ENCODE results near the gene SEMA4G.
A peak's percentile ranks its signal among the peaks of the same experiment; 100 is the strongest.

Gene SEMA4G

GRCh38 chr10:101008823-101009423, 39.6 kb downstream of the SEMA4G start:
- DNase-seq = no peak

GRCh38 chr10:101010329-101010728, 41.0 kb downstream of the SEMA4G start:
- DNase-seq = no peak

GRCh38 chr10:101011517-101012423, 42.5 kb downstream of the SEMA4G start:
- no peak for DNase-seq

DNA sequence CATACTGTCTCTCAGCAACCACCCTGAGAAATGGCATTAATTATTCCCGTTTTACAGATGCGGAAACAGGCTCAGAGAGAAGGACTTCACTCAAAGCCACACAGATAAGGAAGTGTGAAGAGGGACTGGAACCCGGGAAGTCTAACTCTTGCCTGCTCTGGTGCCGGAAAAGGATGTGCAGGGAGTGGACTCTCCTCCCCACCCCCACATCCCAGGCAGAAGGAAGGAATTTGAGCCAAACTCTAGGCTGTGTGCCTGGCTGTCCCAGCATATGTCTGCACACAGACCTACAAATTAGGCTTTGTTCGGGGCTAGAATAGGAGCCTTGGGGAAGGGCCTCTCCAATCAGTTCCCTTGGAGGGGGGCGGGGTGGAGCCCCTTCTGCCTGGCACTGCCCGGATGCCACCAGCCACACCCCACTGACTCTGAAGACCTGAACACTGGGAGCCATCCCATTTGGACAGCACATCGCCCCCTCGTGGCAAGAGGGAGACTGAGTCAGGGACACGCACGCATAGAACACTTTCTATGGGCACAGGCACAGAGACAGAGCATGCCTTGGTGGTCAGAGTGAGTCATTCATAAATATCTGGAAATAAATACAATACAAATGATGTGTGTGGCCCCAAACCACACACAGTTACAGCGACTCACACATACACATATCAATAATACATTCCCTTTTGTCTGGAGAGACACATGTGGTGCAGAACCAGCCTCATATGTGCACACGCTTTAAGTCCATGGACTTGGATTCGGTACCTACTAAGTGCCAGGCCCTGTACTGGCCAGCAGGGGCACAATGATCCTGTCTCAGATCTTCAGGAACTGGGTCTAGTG, 43.4 kb downstream of the SEMA4G start:
- peak; percentile 78 for DNase-seq

DNA sequence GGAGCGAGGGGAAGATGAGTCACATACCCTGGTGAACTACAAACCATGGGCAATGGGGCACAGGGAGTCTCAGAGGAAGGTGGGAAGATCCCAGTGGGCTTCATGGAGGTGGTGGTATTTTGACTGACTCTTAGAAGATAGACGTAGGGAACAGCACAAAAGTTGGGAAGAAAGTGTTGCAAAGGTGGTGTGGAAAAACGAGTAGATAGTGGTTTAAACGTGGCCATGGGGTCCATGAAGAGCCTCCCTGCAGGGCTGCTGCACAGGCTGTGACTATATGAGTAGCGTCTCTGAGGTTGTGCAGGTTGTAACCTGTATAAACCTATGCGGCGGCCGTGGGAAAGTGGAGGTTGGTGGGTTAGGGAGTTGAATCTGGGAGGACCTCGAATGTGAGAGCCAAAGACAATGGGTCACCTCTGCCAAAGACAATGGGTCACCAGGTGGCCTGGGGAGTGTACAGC, 44.1 kb downstream of the SEMA4G start:
- DNase-seq = no peak

DNA sequence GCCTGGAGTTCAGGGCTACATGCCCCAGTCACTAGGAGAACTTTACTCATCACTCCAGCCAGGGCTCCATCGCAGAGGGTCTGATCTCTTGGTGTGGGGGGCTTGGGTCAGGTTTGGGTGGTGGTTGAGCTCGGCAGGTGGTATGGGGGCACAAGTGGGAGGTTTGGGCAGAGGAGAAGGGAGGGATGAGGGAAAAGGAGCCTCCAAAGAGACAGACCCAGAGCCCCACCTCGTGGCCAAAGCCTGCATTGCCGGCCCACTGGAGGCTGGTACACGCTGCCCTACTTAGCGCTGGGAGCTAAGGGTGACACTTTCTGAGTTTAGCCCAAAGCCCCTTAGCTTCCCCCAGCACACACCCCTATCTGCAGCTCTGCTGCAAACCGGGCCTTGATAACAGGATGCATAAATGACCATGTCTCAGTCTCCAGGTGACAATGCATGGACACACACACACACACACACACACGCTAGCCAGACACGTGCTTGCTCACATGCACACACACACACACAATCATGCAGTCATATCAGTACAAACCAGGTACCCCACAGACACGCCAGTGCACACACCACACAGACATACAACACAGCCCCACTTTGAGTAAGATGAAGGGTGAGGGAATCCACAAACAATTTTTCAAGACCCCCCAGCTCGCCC, 45.1 kb downstream of the SEMA4G start:
- DNase-seq = peak; percentile 51

- DNase-seq = no peak
These were observed 45.8 kb downstream of the SEMA4G start for GRCh38 chr10:101014966-101015581.

DNA sequence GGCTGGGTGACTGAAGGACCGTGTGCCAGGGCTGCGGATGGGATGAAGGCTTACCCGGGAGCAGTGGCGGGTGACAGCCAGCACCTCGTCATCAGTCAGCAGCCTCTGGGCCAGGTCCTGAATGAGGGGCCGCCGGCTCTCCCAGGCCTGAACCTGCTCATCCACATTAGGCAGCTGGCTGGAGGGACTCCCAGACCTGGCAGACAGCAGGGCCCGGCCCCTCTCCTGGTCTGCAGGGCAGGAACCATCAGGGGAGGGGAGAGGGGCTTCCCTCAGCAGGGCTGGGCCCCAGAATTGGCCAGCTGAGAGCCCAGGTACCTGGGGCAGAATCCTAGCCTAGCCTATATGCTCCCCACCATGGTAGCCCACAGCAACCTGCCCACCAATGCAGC, 46.3 kb downstream of the SEMA4G start:
- no peak for DNase-seq

DNA sequence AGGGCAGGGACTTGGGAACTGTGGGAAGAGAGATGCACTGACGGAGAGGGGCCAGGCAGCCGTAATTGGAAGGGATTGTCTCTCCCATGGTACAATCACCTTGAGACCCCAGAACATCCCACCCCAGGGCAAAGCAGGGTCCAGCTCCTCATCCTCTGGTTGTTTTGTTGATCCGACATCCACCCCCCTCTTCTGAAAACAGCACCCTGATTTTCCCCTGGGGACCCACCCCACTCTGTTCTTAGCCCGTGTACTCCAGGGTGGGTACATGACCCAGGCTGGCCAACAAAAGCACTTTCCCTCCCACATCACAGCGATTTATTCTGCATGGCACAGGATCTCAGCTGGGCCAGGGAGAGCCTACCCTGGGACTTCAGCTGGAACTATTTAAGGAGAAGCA, 47.5 kb downstream of the SEMA4G start:
- DNase-seq = no peak

DNA sequence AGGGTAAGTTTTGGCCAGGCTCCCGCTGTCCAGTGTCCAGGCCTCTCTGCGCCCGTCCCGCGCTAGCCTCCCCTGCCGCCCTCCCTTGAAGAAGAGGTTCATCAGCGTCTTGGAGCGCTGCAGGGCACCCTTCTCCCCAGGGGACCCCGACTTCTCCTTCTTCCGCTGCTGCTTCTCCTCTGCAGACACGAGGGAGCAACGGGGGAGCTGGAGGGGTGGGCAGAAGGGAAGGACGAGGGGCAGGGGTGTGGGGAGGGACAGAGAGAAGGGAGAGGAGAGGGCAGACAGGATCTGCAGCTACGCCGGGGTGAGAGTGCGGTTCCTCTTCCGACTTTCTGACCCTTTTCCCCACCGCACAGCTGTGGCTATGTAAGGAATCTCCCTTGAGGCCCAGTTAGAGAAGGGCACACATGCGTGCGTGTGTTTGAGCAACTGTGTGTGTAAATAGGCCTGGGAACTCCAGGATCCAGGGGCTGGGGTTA, 48.9 kb downstream of the SEMA4G start:
- no peak for DNase-seq

GRCh38 chr10:101018600-101019439, 49.5 kb downstream of the SEMA4G start:
- peak; percentile 77 for DNase-seq

Measured in NCI-H510A treated with DMSO at 0.1 percent for 48 hours (cell line).